ENCODE measurements around the gene HTR1D. TPM values are rescaled to one million over a fixed set of nuclear protein-coding genes. Genes with fewer than 3 reads are reported as not detected.

HTR1D gene
- total RNA-seq, 2 donors from 2014 or later = not detected

- TF ChIP-seq CTCF (IDR thresholded peaks at IDR 0.05) = no peak
- ATAC-seq (ENCODE audit: insufficient number of reproducible peaks, low FRiP score, low read depth) (no peak), DNase-seq (ENCODE audit: low spot score) (no peak)
- Histone ChIP-seq H3K36me3 (no peaks in the 10 kb centered on the region), H3K4me1 (ENCODE audit: control insufficient read depth in 1 of 2, low read depth in 2 of 2) (peaks cover 26 to 43% of the 10 kb centered on the region in 2 donors), H3K9me3 (no peaks in the 10 kb centered on the region), H3K4me3 (peak overlapping the region; percentile 97), H3K27ac (peak overlapping the region; percentile 79 to 82), H3K27me3 (replicated peaks; ENCODE audit: insufficient read depth) (no peaks in the 10 kb centered on the region)
These were observed 49.8 kb downstream of the HTR1D start for GRCh38 chr1:23167353-23168078.

GRCh38 chr1:23166854-23167253 lies 50.4 kb downstream of the HTR1D start:
- no peak for TF ChIP-seq CTCF (IDR thresholded peaks at IDR 0.05)

GRCh38 chr1:23163395-23163794 lies 53.9 kb downstream of the HTR1D start:
- Histone ChIP-seq H3K27ac (no peak overlapping the region), H3K27me3 (replicated peaks; ENCODE audit: insufficient read depth) (no peaks in the 10 kb centered on the region), H3K4me3 (no peak overlapping the region), H3K4me1 (ENCODE audit: control insufficient read depth in 1 of 2, low read depth in 2 of 2) (peaks cover 20 to 36% of the 10 kb centered on the region in 2 donors), H3K36me3 (no peaks in the 10 kb centered on the region), H3K9me3 (no peaks in the 10 kb centered on the region)
- DNase-seq (ENCODE audit: low spot score) = no peak
- no peak for ATAC-seq (ENCODE audit: insufficient number of reproducible peaks, low FRiP score, low read depth)
- TF ChIP-seq CTCF (IDR thresholded peaks at IDR 0.05) = no peak

More at GRCh38 chr1:23166854-23167253, 50.4 kb downstream of the HTR1D start:
- no peaks in the 10 kb centered on the region for H3K27me3 ChIP-seq (replicated peaks; ENCODE audit: insufficient read depth)
- H3K36me3 ChIP-seq = no peaks in the 10 kb centered on the region
- peaks cover 26 to 42% of the 10 kb centered on the region in 2 donors for H3K4me1 ChIP-seq (ENCODE audit: control insufficient read depth in 1 of 2, low read depth in 2 of 2)
- no peaks in the 10 kb centered on the region for H3K9me3 ChIP-seq
- H3K4me3 ChIP-seq = peak overlapping the region; percentile 97
- peak overlapping the region; percentile 79 to 82 for H3K27ac ChIP-seq
- no peak for DNase-seq (ENCODE audit: low spot score)
- no peak for ATAC-seq (ENCODE audit: insufficient number of reproducible peaks, low FRiP score, low read depth)

GRCh38 chr1:23159963-23160877 lies 57.1 kb downstream of the HTR1D start:
- H3K27ac ChIP-seq = no peak overlapping the region
- DNase-seq (ENCODE audit: low spot score) (no peak), ATAC-seq (ENCODE audit: insufficient number of reproducible peaks, low FRiP score, low read depth) (no peak)
- TF ChIP-seq CTCF (IDR thresholded peaks at IDR 0.05) = no peak
- peaks cover 0 to 23% of the 10 kb centered on the region in 2 donors for H3K4me1 ChIP-seq (ENCODE audit: control insufficient read depth in 1 of 2, low read depth in 2 of 2)
- H3K4me3 ChIP-seq = no peak overlapping the region
- no peaks in the 10 kb centered on the region for H3K9me3 ChIP-seq
- no peaks in the 10 kb centered on the region for H3K27me3 ChIP-seq (replicated peaks; ENCODE audit: insufficient read depth)
- H3K36me3 ChIP-seq = no peaks in the 10 kb centered on the region

- Histone ChIP-seq H3K9me3 (no peaks in the 10 kb centered on the region), H3K4me3 (no peak overlapping the region), H3K36me3 (no peaks in the 10 kb centered on the region), H3K27ac (no peak overlapping the region), H3K27me3 (replicated peaks; ENCODE audit: insufficient read depth) (no peaks in the 10 kb centered on the region), H3K4me1 (ENCODE audit: control insufficient read depth in 1 of 2, low read depth in 2 of 2) (peaks cover 0 to 30% of the 10 kb centered on the region in 2 donors)
- ATAC-seq (ENCODE audit: insufficient number of reproducible peaks, low FRiP score, low read depth) (no peak), DNase-seq (ENCODE audit: low spot score) (no peak)
- no peak for TF ChIP-seq CTCF (IDR thresholded peaks at IDR 0.05)
These were observed 60.4 kb downstream of the HTR1D start for GRCh38 chr1:23156940-23157339.

All from thoracic aorta (tissue), 2 donors.